Measurements from ENCODE around the gene GALNT10.

Gene GALNT10

GRCh38 chr5:154388842-154389241, 198.3 kb downstream of the GALNT10 start:
- DNase-seq: no peak

GRCh38 chr5:154390096-154390495, 199.6 kb downstream of the GALNT10 start:
- no peak for DNase-seq

- no peak for DNase-seq
Observed at GRCh38 chr5:154390746-154391359, 200.3 kb downstream of the GALNT10 start.

GRCh38 chr5:154391788-154392187, 201.3 kb downstream of the GALNT10 start:
- no peak for DNase-seq

GRCh38 chr5:154393850-154394249, 203.3 kb downstream of the GALNT10 start:
- DNase-seq: no peak

- DNase-seq: no peak
Observed at GRCh38 chr5:154394307-154394706, 203.8 kb downstream of the GALNT10 start.

- DNase-seq: no peak
Observed at GRCh38 chr5:154395407-154396106, 205.0 kb downstream of the GALNT10 start.

GRCh38 chr5:154396128-154396527, 205.6 kb downstream of the GALNT10 start:
- no peak for DNase-seq

GRCh38 chr5:154397652-154398406, 207.3 kb downstream of the GALNT10 start:
- no peak for DNase-seq

- DNase-seq: no peak
Observed at GRCh38 chr5:154400678-154401077, 210.1 kb downstream of the GALNT10 start.

GRCh38 chr5:154401355-154401754, 210.8 kb downstream of the GALNT10 start:
- no peak for DNase-seq

- no peak for DNase-seq
Observed at GRCh38 chr5:154401931-154402330, 211.4 kb downstream of the GALNT10 start.

- no peak for DNase-seq
Observed at GRCh38 chr5:154402611-154403010, 212.1 kb downstream of the GALNT10 start.

GRCh38 chr5:154403234-154403633, 212.7 kb downstream of the GALNT10 start:
- no peak for DNase-seq

GRCh38 chr5:154403776-154404387, 213.3 kb downstream of the GALNT10 start:
- no peak for DNase-seq

GRCh38 chr5:154405078-154405792, 214.7 kb downstream of the GALNT10 start:
- peak; percentile 74 for DNase-seq

- no peak for DNase-seq
Observed at GRCh38 chr5:154406231-154406630, 215.7 kb downstream of the GALNT10 start.

GRCh38 chr5:154406826-154407225, 216.3 kb downstream of the GALNT10 start:
- no peak for DNase-seq

GRCh38 chr5:154408811-154409210, 218.3 kb downstream of the GALNT10 start:
- no peak for DNase-seq

GRCh38 chr5:154409230-154409840, 218.8 kb downstream of the GALNT10 start:
- no peak for DNase-seq

- DNase-seq: no peak
Observed at GRCh38 chr5:154410008-154410407, 219.5 kb downstream of the GALNT10 start.

- no peak for DNase-seq
Observed at GRCh38 chr5:154410786-154411185, 220.3 kb downstream of the GALNT10 start.
